PC-3 (cell line): ENCODE measurements around the gene NACC1. TPM values are rescaled to one million over a fixed set of nuclear protein-coding genes. Genes with fewer than 3 reads are reported as not detected.
A peak's percentile ranks its signal among the peaks of the same experiment; 100 is the strongest.

Experiments used
- ATAC-seq: fragments of 200-7000 bp; cut with Tn5 transposase; 2 replicates; pipeline ENCODE4 v1.9.1; 2020; ENCODE audit warnings: mild to moderate bottlenecking, moderate library complexity
- BruUV-seq: library from RNA; stranded (reverse); fragments of 400-500 nt; replicated peaks from 2 replicates; lab custom pipeline; 2021; lab: Mats Ljungman, UMichigan
- CTCF ChIA-PET: fragments of 300-600 bp; sonication (Branson Sonifier 250); formaldehyde crosslinking; loops from one replicate; lab custom pipeline; 2022; ENCODE audit warnings: antibody characterized with exemption; lab: Charles Lee
- POLR2A ChIA-PET: fragments of 300-600 bp; sonication (Branson Sonifier 250); formaldehyde crosslinking; loops from one replicate; lab custom pipeline; 2022; ENCODE audit warnings: antibody characterized with exemption; ENCODE audit not compliant: unreplicated experiment; lab: Charles Lee
- DNase-seq: peaks from one replicate; pipeline ENCODE4 v3.0.0-alpha.2; 2015
- H2AFZ ChIP-seq: fragments of 300-600 bp; sonication (generic); 2 replicates; pipeline ENCODE4 v1.6.0; 2016; ENCODE audit warnings: antibody characterized with exemption, low read length
- H3F3A ChIP-seq: fragments of 300-600 bp; sonication (generic); one replicate; pipeline ENCODE4 v1.6.0; 2017; ENCODE audit warnings: antibody characterized with exemption, low read length, control low read depth, mild to moderate bottlenecking; ENCODE audit not compliant: unreplicated experiment
- H3K27ac ChIP-seq: fragments of 300-600 bp; sonication (generic); 2 replicates; pipeline ENCODE4 v1.5.1; 2016; ENCODE audit warnings: mild to moderate bottlenecking, low read length
- H3K27me3 ChIP-seq: fragments of 300-600 bp; sonication (generic); 2 replicates; pipeline ENCODE4 v1.6.1; 2016; ENCODE audit warnings: low read length, mixed read lengths
- H3K36me3 ChIP-seq: fragments of 300-600 bp; sonication (generic); 2 replicates; pipeline ENCODE4 v1.6.1; 2016; ENCODE audit warnings: low read depth, mixed run types, low read length, mixed read lengths
- H3K4me1 ChIP-seq: fragments of 300-600 bp; sonication (generic); 2 replicates; pipeline ENCODE4 v1.5.1; 2016; ENCODE audit warnings: low read length; ENCODE audit not compliant: insufficient read depth
- H3K4me2 ChIP-seq: fragments of 300-600 bp; sonication (generic); 2 replicates; pipeline ENCODE4 v1.6.0; 2016; ENCODE audit warnings: low read length
- H3K4me3 ChIP-seq: fragments of 300-600 bp; sonication (generic); 2 replicates; pipeline ENCODE4 v1.5.1; 2016; ENCODE audit warnings: mild to moderate bottlenecking, low read length, mixed read lengths
- H3K79me2 ChIP-seq: fragments of 300-600 bp; sonication (generic); 2 replicates; pipeline ENCODE4 v1.6.1; 2017; ENCODE audit warnings: low read length, mixed read lengths
- H3K9ac ChIP-seq: fragments of 300-600 bp; sonication (generic); 2 replicates; pipeline ENCODE4 v1.6.0; 2016; ENCODE audit warnings: mild to moderate bottlenecking, low read length
- H3K9me2 ChIP-seq: fragments of 300-600 bp; sonication (generic); replicated peaks from 2 replicates; pipeline ENCODE4 v1.6.1; 2016; ENCODE audit warnings: mixed run types, low read length, mixed read lengths
- H3K9me3 ChIP-seq: fragments of 300-600 bp; sonication (generic); 2 replicates; pipeline ENCODE4 v1.6.1; 2016; ENCODE audit warnings: low read length, mixed read lengths
- H4K20me1 ChIP-seq: fragments of 300-600 bp; sonication (generic); 2 replicates; pipeline ENCODE4 v1.6.1; 2016; ENCODE audit warnings: low read length, mixed read lengths
- EZH2 ChIP-seq: fragments of 300-600 bp; sonication (generic); IDR thresholded peaks from one replicate; pipeline ENCODE4 v1.6.1; 2017; ENCODE audit warnings: antibody characterized with exemption, mild to moderate bottlenecking, low read length; ENCODE audit not compliant: unreplicated experiment
- EZH2phosphoT487 ChIP-seq: fragments of 300-600 bp; sonication (generic); IDR thresholded peaks from 2 replicates; pipeline ENCODE4 v1.6.1; 2018; ENCODE audit warnings: mild to moderate bottlenecking, antibody characterized with exemption, low read length, borderline replicate concordance
- intact Hi-C: fragments of 100-400 bp; cut with micrococcal nuclease; formaldehyde crosslinking; loops from 2 replicates; pipeline ENCODE4 v1.9.0; 2023
- total RNA-seq: library from RNA; depleted of rRNA; stranded (reverse); fragments of >200 nt; gene quantifications from 2 replicates; pipeline ENCODE4 v1.2.3, GENCODE V29; 2014
- TF ChIP-seq, protein P1 (sequence below): fragments of 300-600 bp; sonication (generic); conservative IDR thresholded peaks from 2 replicates; pipeline ENCODE4 v1.5.1; 2017; ENCODE audit warnings: antibody characterized with exemption, low read depth, mild to moderate bottlenecking, low read length

Gene NACC1
- total RNA-seq, 1 experiment from 2014 or later = 266 TPM

DNA sequence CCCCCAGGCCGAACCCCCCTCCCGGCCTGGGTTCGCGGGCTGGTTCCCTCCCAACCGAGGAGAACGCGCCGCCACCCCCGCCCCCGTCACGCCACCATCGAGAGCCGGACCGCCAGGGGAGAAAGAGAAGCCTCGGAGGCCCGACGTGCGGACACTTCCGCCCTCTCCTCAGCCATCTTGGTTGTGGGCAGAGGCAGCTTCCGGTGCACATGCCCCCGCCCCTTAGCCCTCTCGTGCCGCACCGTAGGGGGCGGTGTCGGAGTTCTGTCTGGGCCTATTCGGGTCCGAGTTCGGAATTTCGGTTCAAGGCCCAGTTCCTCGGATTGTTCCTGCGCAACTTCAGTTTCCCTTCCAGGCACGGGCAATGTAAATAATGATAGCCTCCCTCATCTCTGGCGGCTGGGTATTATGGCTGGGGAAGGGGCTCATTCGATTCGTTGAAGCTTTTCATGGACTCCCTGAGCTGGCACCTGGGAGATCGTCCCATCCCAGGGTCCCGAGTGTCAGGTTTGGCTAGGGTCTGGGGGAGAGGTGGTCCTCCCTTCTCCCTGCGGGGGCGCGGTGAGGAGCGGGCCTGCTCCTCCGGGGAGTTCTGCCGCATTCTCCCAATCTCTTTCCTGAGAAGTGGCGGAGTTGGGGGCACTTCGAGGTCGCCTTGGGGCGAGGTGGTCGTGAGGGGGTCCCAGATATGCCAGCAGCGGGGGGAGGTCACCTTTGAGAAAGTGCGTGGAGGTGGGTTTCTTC lies 32.3 kb downstream of the NACC1 start, which contains the start of the genes IER2 and STX10:
Gene IER2 (plus strand): TSS at position 225 of the 744 bp plus-strand sequence. CDS start 2,776 bp downstream, outside the sequence.
Gene STX10 (minus strand): TSS at position 189 of the 744 bp plus-strand sequence. CDS start 202 bp downstream, outside the sequence.
- ATAC-seq = peak; percentile 41
- TF ChIP-seq EZH2 = no peak
- TF ChIP-seq, protein P1, sequence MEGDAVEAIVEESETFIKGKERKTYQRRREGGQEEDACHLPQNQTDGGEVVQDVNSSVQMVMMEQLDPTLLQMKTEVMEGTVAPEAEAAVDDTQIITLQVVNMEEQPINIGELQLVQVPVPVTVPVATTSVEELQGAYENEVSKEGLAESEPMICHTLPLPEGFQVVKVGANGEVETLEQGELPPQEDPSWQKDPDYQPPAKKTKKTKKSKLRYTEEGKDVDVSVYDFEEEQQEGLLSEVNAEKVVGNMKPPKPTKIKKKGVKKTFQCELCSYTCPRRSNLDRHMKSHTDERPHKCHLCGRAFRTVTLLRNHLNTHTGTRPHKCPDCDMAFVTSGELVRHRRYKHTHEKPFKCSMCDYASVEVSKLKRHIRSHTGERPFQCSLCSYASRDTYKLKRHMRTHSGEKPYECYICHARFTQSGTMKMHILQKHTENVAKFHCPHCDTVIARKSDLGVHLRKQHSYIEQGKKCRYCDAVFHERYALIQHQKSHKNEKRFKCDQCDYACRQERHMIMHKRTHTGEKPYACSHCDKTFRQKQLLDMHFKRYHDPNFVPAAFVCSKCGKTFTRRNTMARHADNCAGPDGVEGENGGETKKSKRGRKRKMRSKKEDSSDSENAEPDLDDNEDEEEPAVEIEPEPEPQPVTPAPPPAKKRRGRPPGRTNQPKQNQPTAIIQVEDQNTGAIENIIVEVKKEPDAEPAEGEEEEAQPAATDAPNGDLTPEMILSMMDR = peak; percentile 70
- Histone ChIP-seq H3K27ac (peak within 1 kb of the TSS; percentile 66), H3K9me2 (no peaks in the 10 kb centered on the region), H3K36me3 (peaks cover 14% of the 10 kb centered on the region), H3K4me1 (peaks cover 11% of the 10 kb centered on the region; the same call in 1 of the 2 replicates), H3F3A (peaks cover 7% of the 10 kb centered on the region), H2AFZ (peak within 1 kb of the TSS; percentile 80), H3K9me3 (no peaks in the 10 kb centered on the region), H3K4me3 (peak within 1 kb of the TSS; percentile 83), H3K4me2 (peak within 1 kb of the TSS; percentile 98), H3K27me3 (no peaks in the 10 kb centered on the region), H3K79me2 (peaks cover 63% of the 10 kb centered on the region), H4K20me1 (peaks cover 17% of the 10 kb centered on the region), H3K9ac (peak within 1 kb of the TSS; percentile 90)
- CTCF ChIA-PET = interaction anchor here (0.5 to 0.8 kb wide), 3 partner anchors 13 to 92 kb away, joined by 3 read pairs; no protein-coding TSS in a partner anchor
- intact Hi-C loops = loop anchor here (1.0 to 5.0 kb wide), 2 partner anchors 33 to 48 kb away; partner anchors contain the start of gene LYL1
- DNase-seq = peak; percentile 97
- POLR2A ChIA-PET = interaction anchor here (0.6 kb wide), 1 partner anchor 173 kb away, joined by 3 read pairs; no protein-coding TSS in a partner anchor
- BruUV-seq = no TSS peak

DNA sequence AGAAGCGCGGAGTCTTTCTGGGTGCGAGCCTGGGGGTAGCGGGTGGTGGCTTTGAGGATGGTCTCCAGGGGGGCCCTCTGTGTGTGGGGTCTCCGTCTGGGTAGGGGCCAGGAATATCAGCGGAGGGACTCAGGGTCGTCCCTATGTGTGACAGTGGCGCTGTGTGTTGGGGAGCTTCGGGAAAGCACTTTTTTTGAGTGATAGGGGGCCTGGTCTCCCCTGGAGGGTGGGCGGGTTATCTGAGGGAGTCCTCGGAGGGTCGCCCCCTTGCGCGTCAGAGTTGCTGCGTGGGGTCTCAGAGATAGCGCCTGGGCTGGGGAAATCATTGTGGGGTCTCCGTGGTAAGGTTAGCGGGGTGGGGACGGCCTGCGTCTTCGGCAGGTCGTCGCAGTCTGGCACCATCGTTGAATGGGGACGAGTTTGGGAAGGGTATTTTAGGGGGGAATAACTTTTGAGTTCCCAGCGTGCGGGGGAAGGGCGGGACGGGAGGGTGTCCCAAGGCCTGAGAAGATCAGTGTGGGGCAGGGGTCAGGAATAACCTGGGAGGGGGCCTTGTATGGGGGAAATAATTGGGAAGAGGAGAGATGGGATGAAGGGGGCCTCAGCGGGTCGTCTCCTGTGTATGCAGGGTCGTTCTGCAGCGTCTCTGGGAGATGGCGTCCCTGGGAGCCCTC lies 33.0 kb downstream of the NACC1 start:
- Histone ChIP-seq H3K9ac (peak overlapping the region; percentile 90), H3K79me2 (peaks cover 64% of the 10 kb centered on the region), H3K4me2 (peak overlapping the region; percentile 98), H3K4me1 (peaks cover 16% of the 10 kb centered on the region), H3K27me3 (no peaks in the 10 kb centered on the region), H3F3A (peaks cover 11% of the 10 kb centered on the region), H2AFZ (peak overlapping the region; percentile 50), H3K4me3 (peak overlapping the region; percentile 83), H3K36me3 (peaks cover 14% of the 10 kb centered on the region), H4K20me1 (peaks cover 17% of the 10 kb centered on the region), H3K9me3 (no peaks in the 10 kb centered on the region), H3K9me2 (no peaks in the 10 kb centered on the region), H3K27ac (peak overlapping the region; percentile 66)
- CTCF ChIA-PET = interaction anchor here (0.6 kb wide), 1 partner anchor 92 kb away, joined by 3 read pairs; no protein-coding TSS in a partner anchor
- TSS peak; percentile 33 for BruUV-seq
- TF ChIP-seq, protein P1 = no peak
- TF ChIP-seq EZH2phosphoT487 (no peak), EZH2 (no peak)
- intact Hi-C loops = loop anchor here (1.0 to 5.0 kb wide), 3 partner anchors 12 to 49 kb away; partner anchors contain the start of gene LYL1
- POLR2A ChIA-PET = no interaction called here
- ATAC-seq = no peak
- no peak for DNase-seq
